ENCODE data around the gene MAP4K4. TPM values are rescaled to one million over a fixed set of nuclear protein-coding genes. Genes with fewer than 3 reads are reported as not detected.
"Not testable (repeated sequence)": the region's sequence is repeated elsewhere in the genome, so short reads cannot be mapped to it uniquely, and the experiment has no call there.

Gene MAP4K4
- total RNA-seq, 2 donors from 2014 or later: 59.5 to 74.6 TPM

GRCh38 chr2:101753720-101754490 lies 56.4 kb downstream of the MAP4K4 start:
- DNase-seq: no peak
- no peak for ATAC-seq
- intact Hi-C loops (cut with DNase I): no loop called here

- intact Hi-C loops (cut with DNase I): no loop called here
- DNase-seq (no peak), ATAC-seq (no peak)
These were observed 57.1 kb downstream of the MAP4K4 start for GRCh38 chr2:101754618-101755017.

- intact Hi-C loops (cut with DNase I): no loop called here
- no peak for ATAC-seq
- DNase-seq: no peak
These were observed 58.8 kb downstream of the MAP4K4 start for GRCh38 chr2:101756266-101756665.

GRCh38 chr2:101758001-101758400 lies 60.5 kb downstream of the MAP4K4 start:
- ATAC-seq (no peak), DNase-seq (no peak)
- intact Hi-C loops (cut with DNase I): no loop called here

GRCh38 chr2:101759162-101759561 lies 61.7 kb downstream of the MAP4K4 start:
- intact Hi-C loops (cut with DNase I): no loop called here
- ATAC-seq (peak; percentile 39 to 63), DNase-seq (no peak)

GRCh38 chr2:101762451-101763171 lies 65.1 kb downstream of the MAP4K4 start:
- peak; percentile 56 to 60 for ATAC-seq
- intact Hi-C loops (cut with DNase I): no loop called here
- DNase-seq: no peak

GRCh38 chr2:101763496-101764333 lies 66.2 kb downstream of the MAP4K4 start:
- intact Hi-C loops (cut with DNase I): loop anchor here in 1 of 2 donors (2.0 kb wide), 1 partner anchor 49 kb away; no protein-coding TSS in a partner anchor
- ATAC-seq (peak in 1 of 2 donors; percentile 8), DNase-seq (no peak)

GRCh38 chr2:101766337-101766736 lies 68.8 kb downstream of the MAP4K4 start:
- ATAC-seq (no peak), DNase-seq (no peak)
- intact Hi-C loops (cut with DNase I): no loop called here

- no peak for DNase-seq
These were observed 69.6 kb downstream of the MAP4K4 start for GRCh38 chr2:101766871-101767739.

GRCh38 chr2:101768556-101769220 lies 71.2 kb downstream of the MAP4K4 start:
- DNase-seq (no peak), ATAC-seq (no peak)
- intact Hi-C loops (cut with DNase I): no loop called here

More at GRCh38 chr2:101766871-101767739, 69.6 kb downstream of the MAP4K4 start:
- intact Hi-C loops (cut with DNase I): no loop called here
- ATAC-seq: no peak

GRCh38 chr2:101769726-101770125 lies 72.2 kb downstream of the MAP4K4 start:
- not testable (repeated sequence) for ATAC-seq, DNase-seq
- intact Hi-C loops (cut with DNase I): loop anchor here in 1 of 2 donors (10.0 kb wide), 1 partner anchor 55 kb away; no protein-coding TSS in a partner anchor

- intact Hi-C loops (cut with DNase I): loop anchor here in 1 of 2 donors (10.0 kb wide), 1 partner anchor 54 kb away; no protein-coding TSS in a partner anchor
- ATAC-seq (peak; percentile 22 to 24), DNase-seq (no peak)
These were observed 73.2 kb downstream of the MAP4K4 start for GRCh38 chr2:101770726-101771125.

GRCh38 chr2:101771227-101771902 lies 73.9 kb downstream of the MAP4K4 start:
- DNase-seq: no peak
- ATAC-seq: no peak
- intact Hi-C loops (cut with DNase I): loop anchor here in 1 of 2 donors (10.0 kb wide), 1 partner anchor 53 kb away; no protein-coding TSS in a partner anchor

- no peak for DNase-seq
- no peak for ATAC-seq
- intact Hi-C loops (cut with DNase I): loop anchor here in 1 of 2 donors (10.0 kb wide), 1 partner anchor 53 kb away; no protein-coding TSS in a partner anchor
These were observed 74.4 kb downstream of the MAP4K4 start for GRCh38 chr2:101771910-101772321.

- DNase-seq (no peak), ATAC-seq (no peak)
- intact Hi-C loops (cut with DNase I): loop anchor here in 1 of 2 donors (10.0 kb wide), 1 partner anchor 52 kb away; no protein-coding TSS in a partner anchor
These were observed 75.6 kb downstream of the MAP4K4 start for GRCh38 chr2:101773137-101773536.

- not testable (repeated sequence) for DNase-seq, ATAC-seq
- intact Hi-C loops (cut with DNase I): loop anchor here in 1 of 2 donors (10.0 kb wide), 1 partner anchor 51 kb away; no protein-coding TSS in a partner anchor
These were observed 76.5 kb downstream of the MAP4K4 start for GRCh38 chr2:101773961-101774360.

GRCh38 chr2:101775092-101775491 lies 77.6 kb downstream of the MAP4K4 start:
- ATAC-seq: no peak
- intact Hi-C loops (cut with DNase I): loop anchor here in 1 of 2 donors (10.0 kb wide), 1 partner anchor 50 kb away; no protein-coding TSS in a partner anchor
- no peak for DNase-seq

Data from left cardiac atrium (tissue), 4 donors.